ENCODE results near the gene IFNW1.

IFNW1 gene

GRCh38 chr9:21104787-21105186, 36.8 kb downstream of the IFNW1 start:
- DNase-seq: no peak

- DNase-seq: no peak
Observed at GRCh38 chr9:21102305-21102704, 39.3 kb downstream of the IFNW1 start.

GRCh38 chr9:21097817-21098216, 43.8 kb downstream of the IFNW1 start:
- no peak for DNase-seq

DNA sequence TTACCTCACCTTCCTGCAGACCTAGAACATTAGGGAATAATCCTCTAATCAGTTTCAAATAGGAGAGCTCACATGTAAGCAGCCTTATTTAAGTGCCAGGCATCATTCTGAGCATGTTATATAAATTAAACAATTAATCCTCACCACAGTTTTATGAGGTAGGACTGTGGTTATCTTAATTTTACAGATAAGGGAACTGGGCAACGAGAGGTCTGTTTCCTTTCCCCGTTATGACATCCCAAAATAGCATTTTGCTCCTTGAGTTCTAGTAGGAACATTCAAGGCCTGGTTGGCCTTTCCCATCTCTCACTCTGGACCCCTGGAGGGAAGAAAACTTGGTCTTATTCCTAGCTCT, 44.8 kb downstream of the IFNW1 start:
- DNase-seq: no peak

- peak; percentile 74 for DNase-seq
Observed at GRCh38 chr9:21096172-21096900, 45.3 kb downstream of the IFNW1 start.

DNA sequence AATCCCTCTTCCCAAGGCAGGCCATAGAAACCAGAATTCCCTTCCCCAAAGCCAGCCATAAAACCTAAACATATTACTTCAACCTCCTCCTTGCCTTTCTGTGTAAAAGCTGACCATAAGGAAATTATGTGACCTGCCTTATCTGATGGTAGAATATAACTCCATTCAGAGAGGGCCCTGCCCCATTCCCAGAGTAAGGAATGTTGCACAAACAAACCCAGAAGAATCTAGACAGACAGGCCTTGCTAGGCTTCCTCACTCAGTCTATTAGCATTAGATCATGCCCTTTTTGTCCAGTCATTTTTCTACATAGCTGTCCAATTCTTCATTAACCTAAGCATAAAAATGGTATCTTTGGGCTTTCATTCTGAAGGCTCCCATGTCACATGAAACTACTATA, 46.1 kb downstream of the IFNW1 start:
- no peak for DNase-seq

All from kidney glomerular epithelial cell (primary cell).